ENCODE results near the gene GPR35. TPM values are rescaled to one million over a fixed set of nuclear protein-coding genes. Genes with fewer than 3 reads are reported as not detected.

The GPR35 gene
- total RNA-seq, 1 experiment from 2014 or later: 4.2 TPM

- H3K79me2 ChIP-seq (ENCODE audit: insufficient read depth, low read length): no peaks in the 10 kb centered on the region
- no TSS peak for BruUV-seq (replicated peaks)
- H3K4me1 ChIP-seq (ENCODE audit: control insufficient read depth in 1 of 2, insufficient read depth in 2 of 2, low read length in 2 of 2): no peaks in the 10 kb centered on the region
- H3K9ac ChIP-seq (ENCODE audit: low read length): no peak overlapping the region
- TF ChIP-seq CBX3 (IDR thresholded peaks at IDR 0.05; ENCODE audit: low read depth): no peak
- TF ChIP-seq REST (IDR thresholded peaks at IDR 0.05; ENCODE audit: low read depth): no peak
- TF ChIP-seq JUND (IDR thresholded peaks at IDR 0.05): no peak
- TF ChIP-seq EGR1 (IDR thresholded peaks at IDR 0.05; ENCODE audit: low read depth): no peak
- H3K27ac ChIP-seq (ENCODE audit: low read depth, low read length): no peak overlapping the region
- ChIA-PET CTCF (no interaction called here), RAD21 (ENCODE audit: low non-redundant PET in 1 of 2, low total read pairs in 2 of 2, uncharacterized antibody in 2 of 2, unreplicated experiment in 2 of 2) (no interaction called here), POLR2A (no interaction called here)
- H3K36me3 ChIP-seq (ENCODE audit: control insufficient read depth in 1 of 2, insufficient read depth in 2 of 2, low read length in 2 of 2): no peaks in the 10 kb centered on the region
- peaks cover 14% of the 10 kb centered on the region; the same call in 1 of the 2 replicates for H3K27me3 ChIP-seq (ENCODE audit: insufficient read depth, low read length)
- H2AFZ ChIP-seq (ENCODE audit: low read depth, low read length, poor library complexity, severe bottlenecking): no peak overlapping the region
- no peak for DNase-seq (ENCODE audit: low read depth, low spot score)
- no peak for ATAC-seq
- H4K20me1 ChIP-seq (ENCODE audit: insufficient read depth): no peaks in the 10 kb centered on the region
- intact Hi-C loops (cut with micrococcal nuclease): no loop called here
- no peaks in the 10 kb centered on the region for H3K9me2 ChIP-seq (ENCODE audit: insufficient read depth)
- no peaks in the 10 kb centered on the region for H3K9me3 ChIP-seq (ENCODE audit: control insufficient read depth in 1 of 2, insufficient read depth in 1 of 2, low read depth in 1 of 2, low read length in 2 of 2)
- no peak overlapping the region for H3K4me3 ChIP-seq (replicated peaks in 1 of 2; ENCODE audit: low read depth in 1 of 2, low read length in 2 of 2)
- no peak overlapping the region for H3K4me2 ChIP-seq (ENCODE audit: low read length)
Measured at GRCh38 chr2:240639566-240639965, 14.3 kb downstream of the GPR35 start.

GRCh38 chr2:240640939-240641338 lies 15.7 kb downstream of the GPR35 start:
- Histone ChIP-seq H2AFZ (ENCODE audit: low read depth, low read length, poor library complexity, severe bottlenecking) (no peak overlapping the region), H3K36me3 (ENCODE audit: control insufficient read depth in 1 of 2, insufficient read depth in 2 of 2, low read length in 2 of 2) (no peaks in the 10 kb centered on the region), H3K9me2 (ENCODE audit: insufficient read depth) (no peaks in the 10 kb centered on the region), H3K27me3 (ENCODE audit: insufficient read depth, low read length) (peaks cover 14% of the 10 kb centered on the region; the same call in 1 of the 2 replicates), H3K4me1 (ENCODE audit: control insufficient read depth in 1 of 2, insufficient read depth in 2 of 2, low read length in 2 of 2) (no peaks in the 10 kb centered on the region), H3K4me2 (ENCODE audit: low read length) (no peak overlapping the region), H3K4me3 (replicated peaks in 1 of 2; ENCODE audit: low read depth in 1 of 2, low read length in 2 of 2) (no peak overlapping the region), H3K9me3 (ENCODE audit: control insufficient read depth in 1 of 2, insufficient read depth in 1 of 2, low read depth in 1 of 2, low read length in 2 of 2) (no peaks in the 10 kb centered on the region), H3K79me2 (ENCODE audit: insufficient read depth, low read length) (no peaks in the 10 kb centered on the region), H3K27ac (ENCODE audit: low read depth, low read length) (no peak overlapping the region), H4K20me1 (ENCODE audit: insufficient read depth) (no peaks in the 10 kb centered on the region), H3K9ac (ENCODE audit: low read length) (no peak overlapping the region)
- peak; percentile 29 for DNase-seq (ENCODE audit: low read depth, low spot score)
- intact Hi-C loops (cut with micrococcal nuclease): no loop called here
- ATAC-seq: peak; percentile 98
- no TSS peak for BruUV-seq (replicated peaks)
- ChIA-PET RAD21 (ENCODE audit: low non-redundant PET in 1 of 2, low total read pairs in 2 of 2, uncharacterized antibody in 2 of 2, unreplicated experiment in 2 of 2) (no interaction called here), CTCF (interaction anchor here (0.6 to 1.3 kb wide), 9 partner anchors 8 to 954 kb away, joined by 3 to 9 read pairs (median 4); partner anchors contain the start of gene CAPN10), POLR2A (interaction anchor here (0.9 kb wide), 1 partner anchor 55 kb away, joined by 3 read pairs; the partner anchor contains the start of gene CAPN10)
- TF ChIP-seq YY1 (IDR thresholded peaks at IDR 0.05; ENCODE audit: extremely low read depth, insufficient replicate concordance, low read depth, low read length) (no peak), SP1 (IDR thresholded peaks at IDR 0.05; ENCODE audit: low read depth) (no peak), SRF (IDR thresholded peaks at IDR 0.05; ENCODE audit: low read depth) (no peak), EGR1 (IDR thresholded peaks at IDR 0.05; ENCODE audit: low read depth) (no peak), CTCF (IDR thresholded peaks at IDR 0.05 in 2 of 3, conservative IDR thresholded peaks at IDR 0.05 in 1 of 3; ENCODE audit: borderline replicate concordance in 1 of 3, insufficient read depth in 1 of 3, low read depth in 2 of 3, low read length in 2 of 3) (peak; percentile 63 to 87 (median 68); a peak in 5 of 6 replicates), TCF7L2 (IDR thresholded peaks at IDR 0.05; ENCODE audit: borderline replicate concordance, extremely low read depth, insufficient read depth, insufficient read length) (no peak), RAD21 (IDR thresholded peaks at IDR 0.05; ENCODE audit: low read depth) (peak; percentile 62)

Data from HCT116 (cell line).